ENCODE measurements around the gene TNFSF9. TPM values are rescaled to one million over a fixed set of nuclear protein-coding genes. Genes with fewer than 3 reads are reported as not detected.
"Not testable (repeated sequence)": the region's sequence is repeated elsewhere in the genome, so short reads cannot be mapped to it uniquely, and the experiment has no call there.

TNFSF9 gene
- total RNA-seq, 1 donor from 2014 or later: 0.38 TPM

DNA sequence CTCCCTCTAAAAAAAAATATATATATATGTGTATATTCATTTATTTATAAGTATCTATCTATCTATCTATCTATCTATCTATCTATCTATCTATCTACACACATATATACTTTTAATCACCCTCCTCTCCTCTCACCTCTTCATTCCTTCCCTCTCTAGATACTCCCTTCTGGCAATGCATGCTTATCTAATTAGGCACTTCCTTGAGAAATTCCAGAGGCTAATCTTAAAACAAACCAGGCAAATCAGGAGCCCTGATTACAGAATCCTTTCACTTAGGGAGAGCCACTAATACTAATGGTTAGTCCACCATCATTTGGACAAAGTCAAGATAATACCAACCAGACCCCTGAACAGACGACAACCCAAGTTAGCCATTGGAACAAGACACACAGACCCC is 42.5 kb downstream of the TNFSF9 start:
- H3K27ac ChIP-seq (replicated peaks): no peak overlapping the region
- TF ChIP-seq, protein P1, sequence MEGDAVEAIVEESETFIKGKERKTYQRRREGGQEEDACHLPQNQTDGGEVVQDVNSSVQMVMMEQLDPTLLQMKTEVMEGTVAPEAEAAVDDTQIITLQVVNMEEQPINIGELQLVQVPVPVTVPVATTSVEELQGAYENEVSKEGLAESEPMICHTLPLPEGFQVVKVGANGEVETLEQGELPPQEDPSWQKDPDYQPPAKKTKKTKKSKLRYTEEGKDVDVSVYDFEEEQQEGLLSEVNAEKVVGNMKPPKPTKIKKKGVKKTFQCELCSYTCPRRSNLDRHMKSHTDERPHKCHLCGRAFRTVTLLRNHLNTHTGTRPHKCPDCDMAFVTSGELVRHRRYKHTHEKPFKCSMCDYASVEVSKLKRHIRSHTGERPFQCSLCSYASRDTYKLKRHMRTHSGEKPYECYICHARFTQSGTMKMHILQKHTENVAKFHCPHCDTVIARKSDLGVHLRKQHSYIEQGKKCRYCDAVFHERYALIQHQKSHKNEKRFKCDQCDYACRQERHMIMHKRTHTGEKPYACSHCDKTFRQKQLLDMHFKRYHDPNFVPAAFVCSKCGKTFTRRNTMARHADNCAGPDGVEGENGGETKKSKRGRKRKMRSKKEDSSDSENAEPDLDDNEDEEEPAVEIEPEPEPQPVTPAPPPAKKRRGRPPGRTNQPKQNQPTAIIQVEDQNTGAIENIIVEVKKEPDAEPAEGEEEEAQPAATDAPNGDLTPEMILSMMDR (IDR thresholded peaks at IDR 0.05; ENCODE audit: borderline replicate concordance): no peak
- no peak for DNase-seq
- H3K4me1 ChIP-seq: no peaks in the 10 kb centered on the region
- peaks cover 19% of the 10 kb centered on the region for H3K9me3 ChIP-seq (replicated peaks)
- no peaks in the 10 kb centered on the region for H3K36me3 ChIP-seq
- intact Hi-C loops (cut with micrococcal nuclease): no loop called here
- peaks cover 44% of the 10 kb centered on the region for H3K27me3 ChIP-seq (ENCODE audit: low read depth)
- no peak overlapping the region for H3K4me3 ChIP-seq

- intact Hi-C loops (cut with micrococcal nuclease): no loop called here
- no peak overlapping the region for H3K27ac ChIP-seq (replicated peaks)
- DNase-seq: no peak
These were observed 46.1 kb downstream of the TNFSF9 start for GRCh38 chr19:6576869-6577475.

DNA sequence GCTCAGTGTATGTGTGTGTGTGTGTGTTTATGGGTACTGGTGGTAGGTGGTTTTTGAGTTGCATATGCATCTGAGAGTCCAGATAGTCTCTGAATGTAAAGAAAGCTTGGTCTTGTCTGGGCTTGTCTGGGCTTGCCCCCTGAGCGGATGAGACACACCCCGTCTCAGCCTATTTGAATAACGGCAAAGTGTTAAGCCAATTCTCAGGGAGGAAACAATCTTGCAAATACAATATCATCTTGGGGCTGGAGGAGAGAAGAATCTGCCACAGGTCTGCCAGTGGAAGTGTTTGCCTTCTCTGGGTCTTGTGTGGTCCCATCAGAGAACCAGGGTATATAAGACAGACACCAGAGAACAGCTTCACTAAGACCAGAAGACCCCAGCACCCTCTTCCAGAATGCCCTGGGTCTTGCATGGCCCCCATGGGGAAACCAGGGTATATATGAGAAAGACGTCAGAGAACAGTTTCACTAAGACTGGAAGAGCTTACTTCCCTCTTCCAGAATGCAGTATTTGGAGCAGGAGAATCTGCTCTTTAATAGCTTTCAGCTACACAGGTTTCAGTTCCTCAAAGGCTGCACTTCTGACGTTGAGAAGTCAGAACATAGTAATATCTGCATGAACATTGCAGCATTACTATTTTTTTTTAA is 46.8 kb downstream of the TNFSF9 start:
- intact Hi-C loops (cut with micrococcal nuclease): no loop called here
- no peak overlapping the region for H3K27ac ChIP-seq (replicated peaks)
- no peak for DNase-seq

More at GRCh38 chr19:6576869-6577475, 46.1 kb downstream of the TNFSF9 start:
- Histone ChIP-seq H3K36me3 (no peaks in the 10 kb centered on the region), H3K9me3 (replicated peaks) (peaks cover 6% of the 10 kb centered on the region), H3K4me1 (no peaks in the 10 kb centered on the region), H3K4me3 (no peak overlapping the region), H3K27me3 (ENCODE audit: low read depth) (peaks cover 32% of the 10 kb centered on the region)
- TF ChIP-seq, protein P1 (IDR thresholded peaks at IDR 0.05; ENCODE audit: borderline replicate concordance): no peak

GRCh38 chr19:6579450-6580178 is 48.8 kb downstream of the TNFSF9 start:
- Histone ChIP-seq H3K4me1 (no peaks in the 10 kb centered on the region), H3K36me3 (no peaks in the 10 kb centered on the region), H3K4me3 (no peak overlapping the region), H3K27me3 (ENCODE audit: low read depth) (peaks cover 32% of the 10 kb centered on the region), H3K9me3 (replicated peaks) (peaks cover 5% of the 10 kb centered on the region), H3K27ac (replicated peaks) (no peak overlapping the region)
- TF ChIP-seq, protein P1 (IDR thresholded peaks at IDR 0.05; ENCODE audit: borderline replicate concordance): no peak
- no peak for DNase-seq
- intact Hi-C loops (cut with micrococcal nuclease): no loop called here

More for the DNA sequence above, 46.8 kb downstream of the TNFSF9 start:
- H3K4me1 ChIP-seq: no peaks in the 10 kb centered on the region
- no peak overlapping the region for H3K4me3 ChIP-seq
- peaks cover 26% of the 10 kb centered on the region for H3K27me3 ChIP-seq (ENCODE audit: low read depth)
- peaks cover 5% of the 10 kb centered on the region for H3K9me3 ChIP-seq (replicated peaks)
- TF ChIP-seq, protein P1 (IDR thresholded peaks at IDR 0.05; ENCODE audit: borderline replicate concordance): no peak
- no peaks in the 10 kb centered on the region for H3K36me3 ChIP-seq

GRCh38 chr19:6580313-6580712 is 49.5 kb downstream of the TNFSF9 start:
- Histone ChIP-seq H3K4me3 (no peak overlapping the region), H3K9me3 (replicated peaks) (peaks cover 5% of the 10 kb centered on the region), H3K4me1 (no peaks in the 10 kb centered on the region), H3K27me3 (ENCODE audit: low read depth) (peaks cover 39% of the 10 kb centered on the region), H3K27ac (replicated peaks) (no peak overlapping the region), H3K36me3 (no peaks in the 10 kb centered on the region)
- intact Hi-C loops (cut with micrococcal nuclease): no loop called here
- DNase-seq: no peak
- TF ChIP-seq, protein P1 (IDR thresholded peaks at IDR 0.05; ENCODE audit: borderline replicate concordance): no peak

GRCh38 chr19:6582515-6583484 is 52.0 kb downstream of the TNFSF9 start:
- H3K27ac ChIP-seq (replicated peaks); DNase-seq; H3K36me3 ChIP-seq; H3K9me3 ChIP-seq (replicated peaks); H3K4me3 ChIP-seq; intact Hi-C loops (cut with micrococcal nuclease): not testable (repeated sequence)
- H3K27me3 ChIP-seq (ENCODE audit: low read depth): peaks cover 64% of the 10 kb centered on the region
- peaks cover 12% of the 10 kb centered on the region for H3K4me1 ChIP-seq

All from left ventricle myocardium inferior (tissue), 1 donor.